ENCODE results near the gene UAP1.

GRCh38 chr1:162552684-162553252 is 8.8 kb upstream of the UAP1 start:
- TF ChIP-seq CTCF (conservative IDR thresholded peaks at IDR 0.05) = no peak
- no peak for TF ChIP-seq ZFX (IDR thresholded peaks at IDR 0.05)
